A673 (cell line): ENCODE measurements around the gene AP3S2.

Experiments
- CTCF ChIP-seq: fragments of 300-800, 200-600 bp; sonication (generic); conservative IDR thresholded peaks from 2 replicates; pipeline ENCODE4 v1.5.1; 2017; ENCODE audit warnings: low read depth, mild to moderate bottlenecking, antibody characterized with exemption, low read length, moderate library complexity, mixed read lengths
- EZH2 ChIP-seq: fragments of 200-600 bp; sonication (generic); IDR thresholded peaks from 2 replicates; pipeline ENCODE4 v1.6.1; 2017; ENCODE audit warnings: borderline replicate concordance, low read depth, mild to moderate bottlenecking, mixed read lengths, antibody characterized with exemption, low read length; ENCODE audit not compliant: poor library complexity, severe bottlenecking

- no peak for TF ChIP-seq CTCF
- TF ChIP-seq EZH2: no peak
Measured at GRCh38 chr15:89837134-89837829, 56.5 kb downstream of the AP3S2 start.
